Head of caudate nucleus (tissue), 42 donors: ENCODE data around the gene IFITM1.
"Not testable (repeated sequence)": the region's sequence is repeated elsewhere in the genome, so short reads cannot be mapped to it uniquely, and the experiment has no call there.

Experiments used
- DNase-seq, 42 donors: peaks; one replicate each; pipeline versions ENCODE4 v3.0.0 to v3.0.0-alpha.2; 2020 to 2021; ENCODE audit warnings: mixed read lengths in 7 of 42
- intact Hi-C: fragments of 100-400 bp; cut with DNase I; formaldehyde crosslinking; loops from one replicate; pipeline ENCODE4 v1.15.0; 2022

The IFITM1 gene

GRCh38 chr11:317668-318404 lies 4.0 kb downstream of the IFITM1 start:
- DNase-seq, intact Hi-C loops: not testable (repeated sequence)

- DNase-seq, intact Hi-C loops: not testable (repeated sequence)
These were observed 4.7 kb downstream of the IFITM1 start for GRCh38 chr11:318405-319120.

- DNase-seq, intact Hi-C loops: not testable (repeated sequence)
These were observed 5.5 kb downstream of the IFITM1 start for GRCh38 chr11:319121-319887.

- intact Hi-C loops, DNase-seq: not testable (repeated sequence)
These were observed 6.0 kb downstream of the IFITM1 start for GRCh38 chr11:319888-320273.

- DNase-seq, result peak in 1 of 42 donors; percentile 16
- intact Hi-C loops, result no loop called here
These were observed 10.3 kb downstream of the IFITM1 start for GRCh38 chr11:324156-324555.

GRCh38 chr11:324593-325517 lies 11.0 kb downstream of the IFITM1 start:
- DNase-seq, result peak in 3 of 42 donors; percentile 36 to 52 (median 43)
- intact Hi-C loops, result not testable (repeated sequence)

GRCh38 chr11:325796-326591 lies 12.2 kb downstream of the IFITM1 start:
- peak in 1 of 42 donors; percentile 12 for DNase-seq
- intact Hi-C loops, result no loop called here

- peak in 1 of 42 donors; percentile 17 for DNase-seq
- intact Hi-C loops, result no loop called here
These were observed 12.7 kb downstream of the IFITM1 start for GRCh38 chr11:326592-326841.

- intact Hi-C loops, result no loop called here
- DNase-seq, result peak in 37 of 42 donors; percentile 22 to 83 (median 54)
These were observed 13.2 kb downstream of the IFITM1 start for GRCh38 chr11:326842-327580.

- no peak for DNase-seq
- intact Hi-C loops, result no loop called here
These were observed 13.7 kb downstream of the IFITM1 start for GRCh38 chr11:327581-327923.

- intact Hi-C loops, result no loop called here
These were observed 14.2 kb downstream of the IFITM1 start for GRCh38 chr11:328012-328411.

GRCh38 chr11:328516-329100 lies 14.8 kb downstream of the IFITM1 start:
- intact Hi-C loops, DNase-seq: not testable (repeated sequence)

More at GRCh38 chr11:328012-328411, 14.2 kb downstream of the IFITM1 start:
- DNase-seq, result no peak

- intact Hi-C loops, result no loop called here
- DNase-seq, result no peak
These were observed 16.0 kb downstream of the IFITM1 start for GRCh38 chr11:329886-330253.

GRCh38 chr11:330307-330693 lies 16.5 kb downstream of the IFITM1 start:
- DNase-seq, result no peak
- intact Hi-C loops, result no loop called here

GRCh38 chr11:330694-331357 lies 17.0 kb downstream of the IFITM1 start:
- intact Hi-C loops, result no loop called here
- no peak for DNase-seq

- intact Hi-C loops, result no loop called here
- no peak for DNase-seq
These were observed 17.7 kb downstream of the IFITM1 start for GRCh38 chr11:331358-332060.
